HepG2 (cell line): ENCODE measurements around the gene TUBB4B. TPM values are rescaled to one million over a fixed set of nuclear protein-coding genes. Genes with fewer than 3 reads are reported as not detected.

Experiments used
- AKAP8 ChIP-seq: sonication (generic); formaldehyde crosslinking; IDR thresholded peaks from 2 replicates; pipeline ENCODE4 v1.5.1; 2020; ENCODE audit warnings: mild to moderate bottlenecking, missing genetic modification reagents
- HNF4G ChIP-seq, 2 experiments: sonication (generic) in 1 of 2; formaldehyde crosslinking in 1 of 2; IDR thresholded peaks; 2 replicates each; pipeline versions ENCODE4 v1.4.0 to v1.6.1; 2011 to 2020; ENCODE audit warnings: borderline replicate concordance in 2 of 2, low read depth in 2 of 2, mild to moderate bottlenecking in 2 of 2, low read length in 1 of 2, missing genetic modification reagents in 1 of 2, moderate library complexity in 1 of 2
- HNRNPUL1 ChIP-seq: fragments of 200-400 bp; formaldehyde crosslinking; IDR thresholded peaks from 2 replicates; pipeline ENCODE4 v1.6.1; 2017; ENCODE audit warnings: low read depth, mild to moderate bottlenecking, low read length, moderate library complexity
- KDM6A ChIP-seq: IDR thresholded peaks from 2 replicates; pipeline ENCODE4 v1.6.1; 2016; ENCODE audit warnings: low read depth
- KIAA2018 ChIP-seq: sonication (generic); formaldehyde crosslinking; IDR thresholded peaks from 2 replicates; pipeline ENCODE4 v1.5.0; 2020; ENCODE audit warnings: mild to moderate bottlenecking, missing genetic modification reagents, borderline replicate concordance
- KMT2B ChIP-seq: IDR thresholded peaks from 2 replicates; pipeline ENCODE4 v1.6.1; 2016; ENCODE audit warnings: missing genetic modification reagents, missing compliant biosample characterization
- MNT ChIP-seq: fragments of 450-650 bp; IDR thresholded peaks from 2 replicates; pipeline ENCODE4 v1.6.1; 2016
- MXD4 ChIP-seq: IDR thresholded peaks from 2 replicates; pipeline ENCODE4 v1.6.1; 2016; ENCODE audit warnings: mild to moderate bottlenecking, missing biosample characterization, missing genetic modification reagents
- ZBTB8A ChIP-seq: sonication (generic); formaldehyde crosslinking; IDR thresholded peaks from 2 replicates; pipeline ENCODE4 v1.4.0; 2020; ENCODE audit warnings: mild to moderate bottlenecking, low read depth, missing genetic modification reagents, borderline replicate concordance
- ZNF432 ChIP-seq: sonication (generic); formaldehyde crosslinking; IDR thresholded peaks from 2 replicates; pipeline ENCODE4 v1.5.0; 2020; ENCODE audit warnings: missing genetic modification reagents, mild to moderate bottlenecking, borderline replicate concordance
- ZNF530 ChIP-seq: sonication (generic); formaldehyde crosslinking; IDR thresholded peaks from 2 replicates; pipeline ENCODE4 v1.5.0; 2020; ENCODE audit warnings: low read depth, mild to moderate bottlenecking, missing genetic modification reagents
- ZZZ3 ChIP-seq: sonication (generic); formaldehyde crosslinking; IDR thresholded peaks from 2 replicates; pipeline ENCODE4 v1.4.0; 2020; ENCODE audit warnings: missing genetic modification reagents, mild to moderate bottlenecking, borderline replicate concordance
- polyA plus RNA-seq, 8 experiments: library from polyadenylated mRNA; depleted of rRNA in 3 of 8; stranded (reverse) in 7 of 8; unstranded in 1 of 8; fragments of >200 nt; fragmentation: Illumina TruSeq in 4 of 8; extraction: Trizol in 4 of 8; gene quantifications; 2 replicates each; pipeline versions ENCODE4 v1.2.1 to v1.2.3, GENCODE V29; 2011 to 2016; ENCODE audit warnings: low read depth in 4 of 8, missing spikeins in 1 of 8, mixed read lengths in 1 of 8; ENCODE audit not compliant: insufficient read depth in 1 of 8
- total RNA-seq, 5 experiments: library from RNA; depleted of rRNA; stranded (reverse); fragments of >200 nt; fragmentation: Illumina TruSeq; extraction: Trizol; gene quantifications; 2 replicates each; pipeline ENCODE4 v1.2.3, GENCODE V29; 2016; ENCODE audit warnings: low read depth in 1 of 5
- TF ChIP-seq, protein P1 (sequence below): sonication (generic); formaldehyde crosslinking; IDR thresholded peaks from 2 replicates; pipeline ENCODE4 v1.5.0; 2020; ENCODE audit warnings: missing genetic modification reagents
- TF ChIP-seq, protein P2 (sequence below): sonication (generic); formaldehyde crosslinking; IDR thresholded peaks from 2 replicates; pipeline ENCODE4 v1.4.0; 2020; ENCODE audit warnings: missing genetic modification reagents

Gene TUBB4B
- total and polyA plus RNA-seq, 2 of the 13 experiments (the other 11 are each of a cell fraction or from before 2014, with no cell fraction given), result 182 to 412 TPM

DNA sequence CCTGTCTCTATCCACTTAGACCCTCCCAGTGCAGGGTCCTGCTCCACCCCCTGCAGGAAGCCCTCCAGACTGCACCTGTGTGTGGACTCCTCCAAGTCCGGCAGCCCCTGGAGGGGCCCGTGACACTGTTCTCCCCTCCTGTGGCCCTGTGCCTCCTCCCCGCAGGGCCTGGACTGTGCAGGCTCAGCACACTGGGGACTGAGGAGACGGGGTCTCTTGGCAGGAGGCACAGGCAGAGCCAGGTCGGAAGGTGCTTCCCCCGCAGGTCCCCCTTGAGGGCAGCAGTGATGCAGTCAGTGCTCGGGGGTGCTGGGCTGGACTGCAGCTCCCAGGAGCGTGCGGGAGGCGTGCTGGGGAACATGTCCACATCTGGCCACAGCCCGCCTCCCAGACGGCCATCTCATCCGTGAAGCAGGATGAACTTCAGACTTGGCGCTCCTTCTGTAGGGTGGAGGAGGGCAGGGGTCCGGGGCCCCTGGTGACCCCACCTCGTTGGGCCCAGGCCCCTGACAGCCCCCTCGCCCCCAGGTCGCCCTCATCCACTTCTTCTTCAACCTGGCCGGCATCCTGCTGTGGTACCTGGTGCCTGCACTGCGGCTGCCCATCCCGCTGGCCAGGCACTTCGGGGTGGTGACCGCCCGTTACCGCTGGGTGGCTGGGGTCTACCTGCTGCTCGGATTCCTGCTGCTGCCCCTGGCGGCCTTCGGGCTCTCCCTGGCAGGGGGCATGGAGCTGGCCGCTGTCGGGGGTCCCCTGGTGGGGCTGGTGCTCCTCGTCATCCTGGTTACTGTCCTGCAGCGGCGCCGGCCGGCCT, 5.5 kb upstream of the TUBB4B start (continued):
- TF ChIP-seq KDM6A (CRISPR knock-in tag) (no peak), HNF4G (IDR thresholded peaks at IDR 0.05; ENCODE audit: borderline replicate concordance, low read depth, low read length) (peak; percentile 44; the same call in 1 of the 2 replicates), HNF4G (CRISPR knock-in tag; IDR thresholded peaks at IDR 0.05; ENCODE audit: borderline replicate concordance, low read depth) (no peak), ZZZ3 (CRISPR knock-in tag) (no peak), ZNF530 (no peak), KIAA2018 (no peak), HNRNPUL1 (no peak), MNT (0 out of 2 replicates have a peak, but pooled peaks have one; percentile 4), AKAP8 (CRISPR knock-in tag) (no peak), KMT2B (0 out of 2 replicates have a peak, but pooled peaks have one; percentile 9), ZNF432 (no peak), ZBTB8A (CRISPR knock-in tag) (no peak), MXD4 (no peak)
- TF ChIP-seq, protein P1, sequence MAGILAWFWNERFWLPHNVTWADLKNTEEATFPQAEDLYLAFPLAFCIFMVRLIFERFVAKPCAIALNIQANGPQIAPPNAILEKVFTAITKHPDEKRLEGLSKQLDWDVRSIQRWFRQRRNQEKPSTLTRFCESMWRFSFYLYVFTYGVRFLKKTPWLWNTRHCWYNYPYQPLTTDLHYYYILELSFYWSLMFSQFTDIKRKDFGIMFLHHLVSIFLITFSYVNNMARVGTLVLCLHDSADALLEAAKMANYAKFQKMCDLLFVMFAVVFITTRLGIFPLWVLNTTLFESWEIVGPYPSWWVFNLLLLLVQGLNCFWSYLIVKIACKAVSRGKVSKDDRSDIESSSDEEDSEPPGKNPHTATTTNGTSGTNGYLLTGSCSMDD (CRISPR knock-in tag), result no peak
- TF ChIP-seq, protein P2, sequence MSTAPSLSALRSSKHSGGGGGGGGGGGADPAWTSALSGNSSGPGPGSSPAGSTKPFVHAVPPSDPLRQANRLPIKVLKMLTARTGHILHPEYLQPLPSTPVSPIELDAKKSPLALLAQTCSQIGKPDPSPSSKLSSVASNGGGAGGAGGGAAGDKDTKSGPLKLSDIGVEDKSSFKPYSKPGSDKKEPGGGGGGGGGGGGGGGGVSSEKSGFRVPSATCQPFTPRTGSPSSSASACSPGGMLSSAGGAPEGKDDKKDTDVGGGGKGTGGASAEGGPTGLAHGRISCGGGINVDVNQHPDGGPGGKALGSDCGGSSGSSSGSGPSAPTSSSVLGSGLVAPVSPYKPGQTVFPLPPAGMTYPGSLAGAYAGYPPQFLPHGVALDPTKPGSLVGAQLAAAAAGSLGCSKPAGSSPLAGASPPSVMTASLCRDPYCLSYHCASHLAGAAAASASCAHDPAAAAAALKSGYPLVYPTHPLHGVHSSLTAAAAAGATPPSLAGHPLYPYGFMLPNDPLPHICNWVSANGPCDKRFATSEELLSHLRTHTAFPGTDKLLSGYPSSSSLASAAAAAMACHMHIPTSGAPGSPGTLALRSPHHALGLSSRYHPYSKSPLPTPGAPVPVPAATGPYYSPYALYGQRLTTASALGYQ (CRISPR knock-in tag), result no peak
